NT2/D1 (cell line): Measurements from ENCODE around the gene ACIN1.

ENCODE experiments used
- YY1 ChIP-seq: IDR thresholded peaks from 2 replicates; pipeline ENCODE4 v1.6.1; 2011; ENCODE audit not compliant: insufficient read length, insufficient read depth
- ZNF274 ChIP-seq: IDR thresholded peaks from 2 replicates; pipeline ENCODE4 v1.6.1; 2011; ENCODE audit warnings: mild to moderate bottlenecking, low read depth, low read length

- TF ChIP-seq YY1 (no peak), ZNF274 (no peak)
Observed at GRCh38 chr14:23124337-23124954, 29.5 kb upstream of the ACIN1 start.
